ENCODE data around the gene ASMT.
"Not testable (repeated sequence)": the region's sequence is repeated elsewhere in the genome, so short reads cannot be mapped to it uniquely, and the experiment has no call there.

The ASMT gene

GRCh38 chrX:1598021-1598875 is 16.6 kb upstream of the ASMT start:
- no peak for ATAC-seq

GRCh38 chrX:1598876-1599790 is 15.7 kb upstream of the ASMT start:
- ATAC-seq, result no peak

GRCh38 chrX:1599791-1600405 is 15.0 kb upstream of the ASMT start:
- no peak for ATAC-seq

- no peak for ATAC-seq
These were observed 14.3 kb upstream of the ASMT start for GRCh38 chrX:1600406-1601050.

GRCh38 chrX:1601051-1601767 is 13.7 kb upstream of the ASMT start:
- no peak for ATAC-seq

GRCh38 chrX:1601768-1602085 is 13.1 kb upstream of the ASMT start:
- ATAC-seq, result no peak

- ATAC-seq, result no peak
These were observed 12.6 kb upstream of the ASMT start for GRCh38 chrX:1602299-1602698.

GRCh38 chrX:1606496-1606895 is 8.4 kb upstream of the ASMT start:
- no peak for ATAC-seq

- no peak for ATAC-seq
These were observed 5.5 kb upstream of the ASMT start for GRCh38 chrX:1609311-1609710.

- no peak for ATAC-seq
These were observed 5.1 kb upstream of the ASMT start for GRCh38 chrX:1609762-1610161.

GRCh38 chrX:1610166-1610565 is 4.7 kb upstream of the ASMT start:
- ATAC-seq, result no peak

- ATAC-seq, result no peak
These were observed 4.1 kb upstream of the ASMT start for GRCh38 chrX:1610736-1611135.

GRCh38 chrX:1612641-1613286 is 2.1 kb upstream of the ASMT start:
- ATAC-seq, result no peak

- ATAC-seq, result no peak
These were observed 3.8 kb downstream of the ASMT start for GRCh38 chrX:1618689-1619088.

GRCh38 chrX:1623691-1624090 is 8.8 kb downstream of the ASMT start:
- no peak for ATAC-seq

GRCh38 chrX:1624158-1624860 is 9.4 kb downstream of the ASMT start:
- not testable (repeated sequence) for ATAC-seq

- not testable (repeated sequence) for ATAC-seq
These were observed 10.0 kb downstream of the ASMT start for GRCh38 chrX:1624861-1625215.

GRCh38 chrX:1629244-1629643 is 14.4 kb downstream of the ASMT start:
- no peak for ATAC-seq

- no peak for ATAC-seq
These were observed 31.1 kb downstream of the ASMT start for GRCh38 chrX:1646009-1646408.

GRCh38 chrX:1649621-1650020 is 34.8 kb downstream of the ASMT start:
- no peak for ATAC-seq
